K562 (cell line): Measurements from ENCODE around the gene DCTN2. TPM values are rescaled to one million over a fixed set of nuclear protein-coding genes. Genes with fewer than 3 reads are reported as not detected.

Experiments used
- ATAC-seq: fragments of 200-7000 bp; cut with Tn5 transposase; 3 replicates; pipeline ENCODE4 v1.9.1; 2020; ENCODE audit warnings: moderate library complexity
- BruUV-seq: library from RNA; stranded (reverse); fragments of 400-500 nt; replicated peaks from 2 replicates; lab custom pipeline; 2021; lab: Mats Ljungman, UMichigan
- CTCF ChIA-PET: fragments of 300-600 bp; formaldehyde crosslinking; extraction: SDS; loops from one replicate; lab custom pipeline; 2021; ENCODE audit warnings: low intra/inter-chr PET ratio; lab: Yijun Ruan, JAX
- POLR2A ChIA-PET: fragments of 300-600, 350-650 bp; sonication (Branson Sonifier 250); formaldehyde crosslinking; extraction: SDS; loops from one replicate; lab custom pipeline; 2021; ENCODE audit warnings: antibody characterized with exemption, inconsistent platforms; lab: Yijun Ruan, JAX
- DNase-seq, 4 experiments: peaks; one replicate each; pipeline versions ENCODE4 v3.0.0 to v3.0.0-alpha.2; 2011 to 2018; ENCODE audit warnings: low spot score in 3 of 4, mixed read lengths in 3 of 4; ENCODE audit errors: extremely low read depth in 1 of 4
- FAIRE-seq: peaks from 2 replicates; lab custom pipeline; 2011; peaks lifted over from hg19 to GRCh38; lab: Jason Lieb, UNC
- H2AFZ ChIP-seq: 2 replicates; pipeline ENCODE4 v1.6.0; 2011; ENCODE audit warnings: low read depth, low read length, control low read depth, inconsistent platforms
- H3K27ac ChIP-seq: fragments of 200-600 bp; 3 replicates; pipeline ENCODE4 v1.8.0; 2011; ENCODE audit warnings: low read depth, mild to moderate bottlenecking, control low read depth, inconsistent platforms, low read length, moderate library complexity, mixed read lengths; ENCODE audit errors: extremely low read depth
- H3K27me3 ChIP-seq, 2 experiments: fragments of 300-600 bp in 1 of 2; 2 replicates in 1 of 2; 3 replicates in 1 of 2; pipeline versions ENCODE4 v1.6.0 to v1.8.0; 2011; ENCODE audit warnings: inconsistent platforms in 2 of 2, low read length in 2 of 2, mild to moderate bottlenecking in 1 of 2, mixed read lengths in 1 of 2, moderate library complexity in 1 of 2; ENCODE audit not compliant: control insufficient read depth in 2 of 2, insufficient read depth in 2 of 2
- H3K36me3 ChIP-seq: fragments of 300-600 bp; 3 replicates; pipeline ENCODE4 v1.8.0; 2011; ENCODE audit warnings: mild to moderate bottlenecking, low read length, inconsistent platforms; ENCODE audit not compliant: control insufficient read depth, insufficient read depth
- H3K4me1 ChIP-seq, 2 experiments: fragments of 200-600 bp in 1 of 2; replicated peaks in 1 of 2; 2 replicates in 1 of 2; 3 replicates in 1 of 2; pipeline versions ENCODE4 v1.5.1 to v1.8.0; 2011; ENCODE audit warnings: inconsistent platforms in 2 of 2, low read length in 2 of 2, mild to moderate bottlenecking in 1 of 2, mixed read lengths in 1 of 2, moderate library complexity in 1 of 2; ENCODE audit not compliant: control insufficient read depth in 2 of 2, insufficient read depth in 2 of 2
- H3K4me2 ChIP-seq: 2 replicates; pipeline ENCODE4 v1.6.1; 2011; ENCODE audit warnings: low read length, control low read depth, inconsistent platforms, mixed read lengths; ENCODE audit not compliant: insufficient read depth
- H3K4me3 ChIP-seq: fragments of 200-600 bp; sonication (generic), shearing (Covaris generic); 2 replicates; pipeline ENCODE4 v1.5.1; 2016; ENCODE audit warnings: control low read depth, inconsistent platforms
- H3K79me2 ChIP-seq: fragments of 200-600 bp; 3 replicates; pipeline ENCODE4 v1.8.0; 2011; ENCODE audit warnings: low read length, inconsistent platforms; ENCODE audit not compliant: control insufficient read depth, insufficient read depth
- H3K9ac ChIP-seq, 2 experiments: 2 replicates each; pipeline versions ENCODE4 v1.6.0 to v1.6.1; 2011; ENCODE audit warnings: low read depth in 2 of 2, low read length in 2 of 2, control low read depth in 1 of 2, inconsistent platforms in 1 of 2, mild to moderate bottlenecking in 1 of 2, mixed read lengths in 1 of 2; ENCODE audit not compliant: insufficient read depth in 1 of 2
- H3K9me1 ChIP-seq: one replicate; pipeline ENCODE4 v1.6.0; 2011; ENCODE audit warnings: inconsistent platforms, mild to moderate bottlenecking, low read length, moderate library complexity; ENCODE audit not compliant: control insufficient read depth, insufficient read depth
- H3K9me3 ChIP-seq: replicated peaks from 2 replicates; pipeline ENCODE4 v1.5.1; 2011; ENCODE audit warnings: low read depth, low read length, inconsistent platforms; ENCODE audit not compliant: control insufficient read depth, insufficient read depth
- H4K20me1 ChIP-seq: replicated peaks from 2 replicates; pipeline ENCODE4 v1.6.1; 2011; ENCODE audit warnings: low read length, inconsistent platforms, mixed read lengths; ENCODE audit not compliant: control insufficient read depth, insufficient read depth
- HDAC1 ChIP-seq, 2 experiments: fragments of 450-650 bp; IDR thresholded peaks; 2 replicates each; pipeline ENCODE4 v1.6.1; 2016 to 2017; ENCODE audit warnings: inconsistent platforms in 1 of 2, mild to moderate bottlenecking in 1 of 2, moderate library complexity in 1 of 2
- KAT7 ChIP-seq: sonication (generic); formaldehyde crosslinking; IDR thresholded peaks from 2 replicates; pipeline ENCODE4 v1.8.0; 2022; ENCODE audit warnings: missing genetic modification reagents, mild to moderate bottlenecking, borderline replicate concordance
- PHTF2 ChIP-seq: fragments of 250-450 bp; sonication (Bioruptor Pico); IDR thresholded peaks from 2 replicates; pipeline ENCODE4 v1.5.0; 2021; ENCODE audit warnings: mild to moderate bottlenecking
- SRSF1 ChIP-seq: fragments of 200-400 bp; formaldehyde crosslinking; IDR thresholded peaks from 2 replicates; pipeline ENCODE4 v1.6.1; 2017; ENCODE audit warnings: mild to moderate bottlenecking, low read depth, low read length, moderate library complexity
- TEAD1 ChIP-seq, 2 experiments: fragments of 450-650 bp in 1 of 2; sonication (generic) in 1 of 2; formaldehyde crosslinking; IDR thresholded peaks; 2 replicates each; pipeline versions ENCODE4 v1.4.0 to v1.8.0; 2020 to 2022; ENCODE audit warnings: mild to moderate bottlenecking in 2 of 2, missing genetic modification reagents in 1 of 2
- TOE1 ChIP-seq, 2 experiments: fragments of 450-650 bp in 1 of 2; sonication (generic) in 1 of 2; formaldehyde crosslinking in 1 of 2; IDR thresholded peaks; 2 replicates each; pipeline versions ENCODE4 v1.7.1 to v1.8.0; 2016 to 2022; ENCODE audit warnings: borderline replicate concordance in 2 of 2, mild to moderate bottlenecking in 2 of 2, antibody characterized with exemption in 1 of 2, inconsistent platforms in 1 of 2, low read depth in 1 of 2, missing genetic modification reagents in 1 of 2, moderate library complexity in 1 of 2
- WGBS: fragments of 100-300 bp; shearing (Covaris generic); methylation state at CpG from one replicate; pipeline ENCODE4 v1.1.6; 2016; ENCODE audit warnings: low coverage, mixed read lengths; ENCODE audit not compliant: insufficient coverage; ENCODE audit errors: missing lambda C conversion rate; 5-methylcytosine and 5-hydroxymethylcytosine counted together
- in situ Hi-C: fragments of 300-500 bp; cut with MboI; formaldehyde crosslinking; loops from 4 replicates; pipeline ENCODE4 v1.15.0; 2018; ENCODE audit warnings: inconsistent platforms, mixed read lengths
- intact Hi-C: fragments of 100-400 bp; cut with micrococcal nuclease; formaldehyde crosslinking; loops from 2 replicates; pipeline ENCODE4 v1.14.2; 2022
- polyA plus RNA-seq, 8 experiments: library from polyadenylated mRNA; depleted of rRNA in 4 of 8; stranded (reverse) in 5 of 8; unstranded in 3 of 8; fragments of >200 nt; fragmentation: Nextera tagmentation in 2 of 8; fragmentation: Illumina TruSeq in 1 of 8; extraction: Ambion mirVana in 2 of 8; extraction: Trizol in 1 of 8; gene quantifications; 2 replicates each; pipeline versions ENCODE4 v1.2.1 to v1.2.3, GENCODE V29; 2011 to 2014; ENCODE audit warnings: inconsistent platforms in 1 of 8, missing spikeins in 1 of 8
- total RNA-seq, 7 experiments: library from RNA; depleted of rRNA in 6 of 7; stranded (reverse); fragments of >200 nt in 6 of 7; fragmentation: Illumina TruSeq in 2 of 7; extraction: Trizol in 2 of 7; gene quantifications; 2 replicates each; pipeline versions ENCODE4 v1.2.1 to v1.2.3, GENCODE V29; 2011 to 2021; ENCODE audit warnings: low replicate concordance in 1 of 7
- TF ChIP-seq, protein P1 (sequence below): sonication (generic); formaldehyde crosslinking; IDR thresholded peaks from 2 replicates; pipeline ENCODE4 v1.8.1; 2022; ENCODE audit warnings: missing genetic modification reagents

Gene DCTN2
- total and polyA plus RNA-seq, 9 of the 15 experiments (the other 6 are each of a cell fraction or from before 2014, with no cell fraction given) = 43.6 to 270 (median 125) TPM

DNA sequence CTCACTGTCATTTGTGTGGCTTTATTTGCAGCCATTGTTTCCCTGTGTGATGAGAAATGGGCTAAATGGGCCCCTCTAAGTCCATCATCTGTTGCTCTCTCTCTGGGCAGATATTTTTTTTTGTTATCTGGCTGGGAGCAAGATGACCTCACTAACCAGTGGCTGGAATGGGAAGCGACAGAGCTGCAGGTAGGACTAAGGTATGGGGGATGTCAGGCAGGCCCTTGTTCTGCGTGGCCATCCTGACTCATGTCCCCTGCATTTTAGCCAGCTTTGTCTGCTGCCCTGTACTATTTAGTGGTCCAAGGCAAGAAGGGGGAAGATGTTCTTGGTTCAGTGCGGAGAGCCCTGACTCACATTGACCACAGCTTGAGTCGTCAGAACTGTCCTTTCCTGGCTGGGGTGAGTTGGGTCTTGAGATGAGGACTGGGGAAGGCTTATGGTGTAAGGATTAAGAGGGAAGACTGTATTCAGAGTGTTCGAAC is 57.8 kb downstream of the DCTN2 start:
- no peak for DNase-seq
- Histone ChIP-seq H3K27ac (peak overlapping the region; percentile 92; the same call in 2 of the 3 replicates), H3K27me3 (no peaks in the 10 kb centered on the region), H3K36me3 (peaks cover 48% of the 10 kb centered on the region), H3K4me1 (peaks cover 7 to 15% of the 10 kb centered on the region in 2 experiments), H3K9ac (peak overlapping the region; percentile 99; a peak in 3 of 4 replicates), H3K9me3 (no peaks in the 10 kb centered on the region), H3K4me2 (peak overlapping the region; percentile 98), H4K20me1 (0 out of 2 replicates have a peak, but pooled peaks cover 3% of the 10 kb centered on the region), H2AFZ (no peak overlapping the region), H3K79me2 (peaks cover 35% of the 10 kb centered on the region), H3K9me1 (peaks cover 3% of the 10 kb centered on the region), H3K4me3 (peak overlapping the region; percentile 83)
- POLR2A ChIA-PET = interaction anchor here (0.6 to 2.1 kb wide), 7 partner anchors 8 to 260 kb away, joined by 3 to 12 read pairs (median 3); no protein-coding TSS in a partner anchor
- TF ChIP-seq, protein P1, sequence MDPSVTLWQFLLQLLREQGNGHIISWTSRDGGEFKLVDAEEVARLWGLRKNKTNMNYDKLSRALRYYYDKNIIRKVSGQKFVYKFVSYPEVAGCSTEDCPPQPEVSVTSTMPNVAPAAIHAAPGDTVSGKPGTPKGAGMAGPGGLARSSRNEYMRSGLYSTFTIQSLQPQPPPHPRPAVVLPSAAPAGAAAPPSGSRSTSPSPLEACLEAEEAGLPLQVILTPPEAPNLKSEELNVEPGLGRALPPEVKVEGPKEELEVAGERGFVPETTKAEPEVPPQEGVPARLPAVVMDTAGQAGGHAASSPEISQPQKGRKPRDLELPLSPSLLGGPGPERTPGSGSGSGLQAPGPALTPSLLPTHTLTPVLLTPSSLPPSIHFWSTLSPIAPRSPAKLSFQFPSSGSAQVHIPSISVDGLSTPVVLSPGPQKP (CRISPR knock-in tag) = no peak
- TF ChIP-seq TEAD1 (CRISPR knock-in tag; IDR thresholded peaks at IDR 0.05) = 0 out of 4 replicates have a peak, but pooled peaks of 1 of the 2 experiments have one; percentile 25
- no peak for TF ChIP-seq TOE1 (IDR thresholded peaks at IDR 0.05; ENCODE audit: borderline replicate concordance)
- TF ChIP-seq TOE1 (CRISPR knock-in tag; IDR thresholded peaks at IDR 0.05; ENCODE audit: borderline replicate concordance, low read depth) = 0 out of 2 replicates have a peak, but pooled peaks have one; percentile 62
- peak; percentile 47; the same call in 1 of the 2 replicates for TF ChIP-seq KAT7 (CRISPR knock-in tag)
- TF ChIP-seq HDAC1 (IDR thresholded peaks at IDR 0.05) = no peak
- TF ChIP-seq PHTF2 (CRISPR knock-in tag) = no peak
- no peak for TF ChIP-seq SRSF1
- intact Hi-C loops = loop anchor here (5.0 kb wide), 1 partner anchor 33 kb away; the partner anchor contains the start of genes DDIT3 and MBD6
- ATAC-seq = 0 out of 3 replicates have a peak, but pooled peaks have one; percentile 1
- in situ Hi-C loops = no loop called here
- WGBS = 54% methylated on average over 5 of the region's 5 CpGs
- FAIRE-seq = no peak
- CTCF ChIA-PET = no interaction called here
- BruUV-seq = TSS peak; percentile 52
